Gastroesophageal sphincter (tissue), 3 donors: ENCODE data around the gene HCFC1.

Source experiments
- EP300 ChIP-seq: sonication (generic); formaldehyde crosslinking; IDR thresholded peaks from one replicate; pipeline ENCODE4 v1.6.1; 2017; ENCODE audit warnings: antibody characterized with exemption, mild to moderate bottlenecking
- POLR2A ChIP-seq, 2 donors: fragments of 450-650 bp; IDR thresholded peaks; one replicate each; pipeline ENCODE4 v1.6.1; 2017; ENCODE audit warnings: antibody characterized with exemption in 2 of 2, mild to moderate bottlenecking in 2 of 2, moderate library complexity in 1 of 2
- POLR2AphosphoS5 ChIP-seq: sonication (generic); formaldehyde crosslinking; IDR thresholded peaks from one replicate; pipeline ENCODE4 v1.6.1; 2017; ENCODE audit warnings: antibody characterized with exemption
- TF ChIP-seq, protein P1 (sequence below), 4 experiments: fragments of 200-600 bp in 2 of 4; fragments of 450-650 bp in 2 of 4; sonication (generic) in 1 of 4; IDR thresholded peaks; one replicate each; pipeline ENCODE4 v1.5.1; 2017 to 2019; ENCODE audit warnings: antibody characterized with exemption in 4 of 4, mild to moderate bottlenecking in 2 of 4, moderate library complexity in 2 of 4

DNA sequence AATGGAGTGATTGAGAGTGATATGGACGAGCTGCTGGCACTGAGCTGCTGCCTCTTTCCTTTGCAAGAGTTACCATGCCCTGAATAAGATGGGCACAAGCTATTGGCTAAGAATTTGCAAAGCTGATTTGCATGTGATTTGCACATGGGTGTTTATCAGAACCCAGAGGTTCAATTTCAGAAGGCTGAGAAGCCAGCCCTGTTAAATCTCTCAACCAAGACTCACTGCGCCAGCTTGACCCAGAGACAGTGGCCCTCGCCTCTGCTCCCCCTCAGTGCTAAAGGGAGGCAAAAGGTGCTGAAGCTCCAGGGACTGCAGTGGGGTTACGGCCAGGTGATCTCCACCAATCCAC, 46.3 kb downstream of the HCFC1 start:
- TF ChIP-seq, protein P1, sequence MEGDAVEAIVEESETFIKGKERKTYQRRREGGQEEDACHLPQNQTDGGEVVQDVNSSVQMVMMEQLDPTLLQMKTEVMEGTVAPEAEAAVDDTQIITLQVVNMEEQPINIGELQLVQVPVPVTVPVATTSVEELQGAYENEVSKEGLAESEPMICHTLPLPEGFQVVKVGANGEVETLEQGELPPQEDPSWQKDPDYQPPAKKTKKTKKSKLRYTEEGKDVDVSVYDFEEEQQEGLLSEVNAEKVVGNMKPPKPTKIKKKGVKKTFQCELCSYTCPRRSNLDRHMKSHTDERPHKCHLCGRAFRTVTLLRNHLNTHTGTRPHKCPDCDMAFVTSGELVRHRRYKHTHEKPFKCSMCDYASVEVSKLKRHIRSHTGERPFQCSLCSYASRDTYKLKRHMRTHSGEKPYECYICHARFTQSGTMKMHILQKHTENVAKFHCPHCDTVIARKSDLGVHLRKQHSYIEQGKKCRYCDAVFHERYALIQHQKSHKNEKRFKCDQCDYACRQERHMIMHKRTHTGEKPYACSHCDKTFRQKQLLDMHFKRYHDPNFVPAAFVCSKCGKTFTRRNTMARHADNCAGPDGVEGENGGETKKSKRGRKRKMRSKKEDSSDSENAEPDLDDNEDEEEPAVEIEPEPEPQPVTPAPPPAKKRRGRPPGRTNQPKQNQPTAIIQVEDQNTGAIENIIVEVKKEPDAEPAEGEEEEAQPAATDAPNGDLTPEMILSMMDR (IDR thresholded peaks at IDR 0.05) = no peak
- TF ChIP-seq EP300 (no peak), POLR2AphosphoS5 (no peak), POLR2A (IDR thresholded peaks at IDR 0.05) (no peak)
